Stimulated activated CD4-positive, alpha-beta T cell treated with anti-CD3 and anti-CD28 coated beads, Interleukin-4, amount 100 ng/mL, for 1 hour (primary cell): ENCODE results near the gene KLHDC4.

Source experiments
- DNase-seq: peaks from one replicate; pipeline ENCODE4 v3.0.0-alpha.2; 2020

KLHDC4 gene

DNA sequence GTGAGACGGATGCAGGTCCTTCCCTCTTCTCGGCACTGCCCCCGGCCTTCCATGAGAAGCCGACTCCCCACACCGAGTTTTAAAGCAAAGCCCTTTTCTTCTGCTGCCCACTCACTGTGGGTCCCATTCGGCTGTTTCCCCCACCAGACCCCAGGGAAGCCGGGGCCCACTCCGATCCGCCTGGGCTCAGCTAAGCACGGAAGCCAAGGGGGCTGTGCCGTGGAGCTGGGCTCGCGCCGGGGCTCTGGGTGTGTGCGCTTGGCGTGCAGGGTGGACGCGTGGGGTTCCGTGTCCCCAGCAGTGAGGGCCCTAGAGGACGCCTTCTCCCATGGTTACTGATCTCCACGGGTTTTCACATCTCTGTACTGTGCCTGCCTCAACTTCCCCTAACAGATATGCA, 68.5 kb downstream of the KLHDC4 start:
- DNase-seq = no peak

DNA sequence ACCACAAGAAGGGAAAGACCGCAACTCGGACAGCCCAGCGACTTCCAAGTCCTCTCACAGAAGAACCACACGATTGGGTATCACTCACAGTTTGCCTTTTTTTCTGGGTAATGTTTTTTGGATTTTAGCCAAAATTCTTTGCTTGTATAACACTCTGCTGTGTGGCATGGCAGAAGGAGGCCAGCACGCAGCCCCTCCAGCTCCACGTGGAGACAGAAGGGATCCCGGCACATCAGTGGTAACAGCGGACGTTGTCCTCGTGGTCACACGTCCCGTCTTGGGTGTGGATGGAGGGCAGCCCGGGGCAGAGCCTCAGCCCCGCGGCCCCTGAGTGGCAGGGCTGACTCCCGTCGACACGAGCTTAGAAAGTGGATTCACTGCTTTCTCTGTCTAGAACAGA, 69.1 kb downstream of the KLHDC4 start:
- DNase-seq = no peak

DNA sequence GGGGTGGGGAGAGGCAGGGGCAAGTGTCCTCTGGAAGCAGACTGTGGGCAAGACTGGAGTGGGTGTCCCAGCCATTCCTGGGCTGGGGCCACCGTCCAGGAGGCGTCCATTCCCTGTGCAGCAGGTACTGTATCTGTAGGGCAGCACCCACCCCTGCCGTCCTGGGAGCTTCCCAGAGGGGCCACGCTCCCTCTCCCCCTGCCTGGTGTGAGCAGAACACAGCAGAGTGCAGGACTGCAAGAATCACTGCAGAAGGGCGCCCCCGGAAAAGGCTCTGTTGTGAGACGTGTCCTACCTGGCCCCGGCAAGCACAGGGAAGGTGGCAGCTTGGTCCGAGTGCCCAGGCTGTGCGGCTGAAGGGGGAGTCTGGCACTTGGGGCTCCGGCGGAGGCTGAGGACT, 70.3 kb downstream of the KLHDC4 start:
- DNase-seq = no peak

DNA sequence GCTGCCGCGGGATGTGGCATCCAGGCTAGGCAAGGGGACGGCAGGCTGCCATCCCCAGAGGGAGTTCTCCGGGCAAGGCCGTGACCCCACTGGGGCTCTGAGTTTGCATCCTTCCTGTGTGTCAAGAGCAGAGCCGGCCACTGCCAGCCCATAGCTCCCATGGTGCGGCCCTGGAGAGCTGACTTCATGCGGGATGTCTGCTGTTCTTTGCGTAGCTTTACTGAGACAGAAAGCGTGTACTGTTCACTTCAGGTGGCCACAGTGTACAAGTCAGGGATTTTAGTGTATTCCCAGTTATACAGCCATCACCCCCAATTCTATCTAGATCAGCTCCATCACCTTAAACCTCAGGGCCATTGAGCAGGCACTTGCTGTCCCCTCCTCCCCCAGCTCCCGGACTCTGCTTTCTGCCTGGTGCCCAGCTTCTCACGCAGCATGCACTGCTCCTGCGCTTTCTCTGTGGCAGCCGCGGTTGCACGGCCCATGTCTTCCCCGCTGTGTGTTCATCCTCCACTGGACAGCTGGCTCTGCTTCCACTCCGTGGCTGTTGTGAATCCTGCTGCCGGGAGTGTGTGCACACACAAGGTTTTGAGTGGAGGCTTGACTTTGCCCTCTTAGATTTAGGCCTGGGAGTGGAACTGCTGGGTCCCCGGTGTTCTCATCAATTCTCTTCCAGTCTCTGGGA, 71.2 kb downstream of the KLHDC4 start:
- no peak for DNase-seq

DNA sequence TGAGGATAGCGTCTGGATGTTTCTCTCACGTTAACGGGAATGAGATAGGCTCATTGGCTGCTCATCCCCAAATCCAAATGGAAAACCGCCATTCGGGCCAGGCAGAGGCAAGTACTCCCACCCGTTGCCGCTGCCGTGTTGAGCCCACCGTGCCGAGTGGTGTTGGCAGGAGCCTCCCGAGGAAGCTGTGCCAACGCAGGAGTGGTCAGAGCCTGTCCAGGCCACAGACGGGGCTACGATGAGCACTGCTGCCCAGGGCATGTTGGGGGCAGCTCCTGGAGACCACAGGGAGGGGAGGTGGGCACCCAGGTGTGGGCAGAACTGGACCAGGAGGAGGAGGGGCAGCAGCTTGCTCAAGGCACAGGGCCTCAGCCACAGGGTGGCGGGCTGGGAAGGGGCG, 72.0 kb downstream of the KLHDC4 start:
- no peak for DNase-seq

DNA sequence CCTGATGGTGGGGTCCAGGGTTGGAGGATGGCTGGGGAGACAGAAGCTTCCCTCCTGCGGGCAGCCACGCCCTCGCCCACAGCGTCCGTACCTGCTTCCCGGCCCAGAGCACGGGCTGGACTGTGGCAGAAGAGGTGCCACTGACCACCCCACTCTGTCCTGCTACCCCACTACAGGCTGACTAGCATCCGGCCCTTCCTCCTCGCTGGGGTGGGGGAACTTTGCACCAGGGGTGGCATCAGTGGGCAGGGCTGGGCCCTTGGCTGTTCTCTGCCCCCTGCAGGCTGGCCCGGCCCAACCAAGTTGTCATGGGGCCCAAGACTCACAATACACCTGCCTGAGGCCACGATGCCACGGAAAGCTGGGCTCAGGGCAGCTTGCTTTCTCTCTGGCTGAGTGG, 73.0 kb downstream of the KLHDC4 start:
- DNase-seq = no peak

DNA sequence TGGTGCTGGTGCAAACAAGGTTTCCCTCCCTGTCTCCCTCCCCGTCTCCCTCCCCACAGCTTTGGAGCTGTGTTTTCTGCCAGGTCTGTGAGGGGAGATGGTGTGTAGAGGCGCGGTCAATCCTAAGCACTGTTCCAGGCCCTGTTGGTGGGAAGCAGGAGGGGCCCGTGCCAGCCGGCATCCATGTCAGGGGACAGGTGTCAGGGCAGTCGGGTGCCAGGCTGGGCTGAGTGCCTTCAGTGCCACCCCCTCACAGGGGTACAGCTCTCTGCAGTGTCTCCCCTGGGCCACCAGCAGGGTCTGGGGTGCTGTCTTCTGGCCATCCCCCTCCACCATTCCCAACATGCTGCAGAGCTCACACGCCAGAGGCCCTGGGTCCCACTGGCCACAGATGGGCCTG, 73.6 kb downstream of the KLHDC4 start:
- DNase-seq = no peak

DNA sequence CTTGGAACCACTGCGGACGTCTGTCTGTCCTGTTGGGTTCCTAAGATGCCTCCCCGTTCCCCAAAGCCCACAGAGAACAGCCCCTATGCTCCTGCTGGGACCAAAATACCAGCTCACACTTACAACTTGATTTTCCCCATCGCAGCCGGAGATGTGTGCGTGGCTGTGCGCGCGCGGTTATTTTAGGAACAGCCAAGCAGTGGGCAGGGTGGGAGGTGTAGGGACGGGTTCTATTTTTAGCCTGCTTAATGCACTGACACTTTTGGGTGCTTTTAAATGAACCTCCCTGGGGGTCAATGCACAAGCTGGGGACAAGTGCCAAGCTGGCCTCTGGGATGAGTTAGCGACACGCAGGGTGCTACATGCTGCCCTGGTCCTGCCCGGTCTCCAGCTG, 74.1 kb downstream of the KLHDC4 start:
- no peak for DNase-seq

DNA sequence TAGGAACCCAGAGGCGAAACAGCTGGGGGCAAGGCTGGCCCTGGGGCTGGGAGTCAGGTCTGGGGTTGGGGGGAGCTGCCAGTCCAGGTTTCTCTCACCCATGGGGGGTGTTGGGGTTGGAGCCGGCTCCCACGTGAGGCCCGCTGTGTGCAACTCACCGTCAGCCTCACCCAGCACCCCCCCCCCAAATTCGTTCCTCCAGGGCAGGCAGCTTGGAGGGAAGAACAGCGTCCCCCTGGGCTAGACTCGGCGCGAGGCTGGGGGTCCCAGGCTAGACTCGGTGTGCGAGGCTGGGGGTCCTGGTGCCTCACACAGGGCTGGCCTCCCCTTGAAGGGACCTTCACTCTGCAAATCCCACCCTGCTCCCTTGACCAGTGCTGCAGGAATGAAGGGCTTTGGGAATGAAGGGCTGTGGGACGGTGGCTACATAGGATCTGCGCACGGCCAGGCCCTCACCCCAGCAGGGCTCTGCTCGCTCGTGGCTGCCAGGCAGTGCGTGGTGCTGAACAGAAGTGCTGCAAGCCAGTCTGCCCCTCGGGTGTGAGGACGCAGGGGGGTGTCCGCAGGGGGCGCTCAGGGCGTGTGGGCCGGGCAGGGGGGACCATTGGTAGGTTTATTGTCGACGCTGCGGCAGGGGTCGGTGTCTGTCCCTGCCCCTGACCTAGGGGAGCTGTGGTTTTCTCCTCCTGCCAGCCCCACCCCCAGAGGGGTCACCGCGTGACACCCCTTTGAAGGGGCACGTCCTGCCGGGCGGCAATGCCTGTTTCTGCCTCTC, 74.7 kb downstream of the KLHDC4 start:
- no peak for DNase-seq

DNA sequence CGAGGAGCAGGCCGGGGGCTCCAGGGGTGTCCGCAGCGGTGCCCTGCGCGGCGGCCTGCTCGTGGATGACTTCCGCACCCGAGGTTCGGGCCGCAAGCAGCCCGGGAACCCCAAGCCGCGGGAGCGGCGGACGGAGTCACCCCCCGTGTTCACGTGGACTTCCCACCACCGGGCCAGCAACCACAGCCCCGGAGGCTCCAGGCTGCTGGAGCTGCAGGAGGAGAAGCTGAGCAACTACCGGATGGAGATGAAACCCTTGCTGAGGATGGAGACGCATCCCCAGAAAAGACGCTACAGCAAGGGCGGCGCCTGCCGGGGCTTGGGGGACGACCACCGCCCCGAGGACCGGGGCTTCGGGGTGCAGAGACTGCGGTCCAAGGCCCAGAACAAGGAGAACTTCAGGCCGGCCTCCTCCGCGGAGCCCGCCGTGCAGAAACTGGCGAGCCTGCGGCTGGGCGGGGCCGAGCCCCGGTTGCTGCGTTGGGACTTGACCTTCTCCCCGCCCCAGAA, 75.8 kb downstream of the KLHDC4 start:
- DNase-seq = no peak

DNA sequence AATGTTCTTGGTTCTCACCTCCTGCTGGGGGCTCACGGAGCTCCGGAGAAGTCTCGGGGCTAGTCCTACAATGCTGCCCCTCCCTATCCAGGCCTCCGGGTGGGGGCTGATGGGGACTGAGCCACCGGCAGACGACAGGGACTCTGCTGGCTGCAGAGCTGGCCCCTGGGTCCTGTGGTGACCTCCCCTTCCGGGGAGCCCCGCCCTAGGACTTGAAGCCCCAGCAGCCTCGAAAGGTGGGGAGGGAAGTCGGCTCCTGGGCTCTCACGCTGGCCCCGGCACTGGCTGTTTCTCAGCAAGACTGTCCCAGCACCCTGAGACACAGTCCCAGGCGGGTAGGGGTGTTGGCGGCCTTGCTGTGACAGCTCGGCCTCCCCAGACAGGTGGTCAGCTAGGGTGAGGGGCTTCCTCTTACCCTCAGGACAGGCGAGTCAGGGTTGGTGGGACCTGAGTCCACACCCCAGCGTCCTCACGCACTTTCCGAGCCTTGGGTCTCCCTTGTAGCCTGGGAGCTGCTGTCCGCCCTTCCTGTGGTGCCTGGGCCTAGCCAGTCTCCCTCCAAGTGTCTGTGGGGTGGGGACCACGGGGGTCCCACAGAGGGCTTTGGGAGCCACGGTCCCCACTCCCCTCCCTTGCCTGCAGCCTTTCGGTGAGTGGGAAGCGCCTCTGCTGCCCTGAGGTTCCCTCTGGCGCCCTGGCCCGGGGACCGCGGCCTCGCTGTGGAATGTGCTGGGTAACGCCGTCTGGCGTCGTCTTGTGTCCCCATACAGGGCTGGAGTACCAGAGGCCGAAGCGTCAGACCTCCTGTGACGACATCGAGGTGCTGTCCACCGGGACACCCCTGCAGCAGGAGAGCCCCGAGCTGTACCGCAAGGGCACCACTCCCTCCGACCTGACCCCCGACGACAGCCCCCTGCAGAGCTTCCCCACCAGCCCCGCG, 76.6 kb downstream of the KLHDC4 start:
- no peak for DNase-seq

DNA sequence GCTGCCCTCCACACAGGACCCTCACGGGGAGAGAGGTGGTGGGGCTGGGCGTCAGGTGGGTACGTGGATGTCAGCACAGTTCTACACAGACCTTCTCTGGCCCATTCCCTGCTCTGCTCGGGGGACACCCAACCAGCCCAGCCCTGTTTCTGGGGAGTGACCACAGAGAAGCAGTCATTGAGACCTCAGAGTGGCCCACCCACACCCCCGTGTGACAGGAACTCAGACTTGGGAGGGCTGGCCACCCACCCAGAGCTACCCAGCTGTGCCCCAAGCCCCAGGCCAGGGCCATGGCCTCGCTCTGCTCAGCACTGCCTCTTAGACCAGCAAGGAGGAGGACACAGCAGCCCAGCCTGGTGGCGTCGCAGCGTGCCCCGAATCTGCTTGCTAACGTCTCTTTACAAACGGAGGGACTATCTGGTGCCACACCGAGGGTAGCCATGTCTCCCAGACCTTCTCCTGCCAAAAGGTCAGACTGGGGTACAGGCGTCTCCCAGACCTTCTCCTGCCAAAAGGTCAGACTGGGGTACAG, 77.7 kb downstream of the KLHDC4 start:
- DNase-seq = no peak

DNA sequence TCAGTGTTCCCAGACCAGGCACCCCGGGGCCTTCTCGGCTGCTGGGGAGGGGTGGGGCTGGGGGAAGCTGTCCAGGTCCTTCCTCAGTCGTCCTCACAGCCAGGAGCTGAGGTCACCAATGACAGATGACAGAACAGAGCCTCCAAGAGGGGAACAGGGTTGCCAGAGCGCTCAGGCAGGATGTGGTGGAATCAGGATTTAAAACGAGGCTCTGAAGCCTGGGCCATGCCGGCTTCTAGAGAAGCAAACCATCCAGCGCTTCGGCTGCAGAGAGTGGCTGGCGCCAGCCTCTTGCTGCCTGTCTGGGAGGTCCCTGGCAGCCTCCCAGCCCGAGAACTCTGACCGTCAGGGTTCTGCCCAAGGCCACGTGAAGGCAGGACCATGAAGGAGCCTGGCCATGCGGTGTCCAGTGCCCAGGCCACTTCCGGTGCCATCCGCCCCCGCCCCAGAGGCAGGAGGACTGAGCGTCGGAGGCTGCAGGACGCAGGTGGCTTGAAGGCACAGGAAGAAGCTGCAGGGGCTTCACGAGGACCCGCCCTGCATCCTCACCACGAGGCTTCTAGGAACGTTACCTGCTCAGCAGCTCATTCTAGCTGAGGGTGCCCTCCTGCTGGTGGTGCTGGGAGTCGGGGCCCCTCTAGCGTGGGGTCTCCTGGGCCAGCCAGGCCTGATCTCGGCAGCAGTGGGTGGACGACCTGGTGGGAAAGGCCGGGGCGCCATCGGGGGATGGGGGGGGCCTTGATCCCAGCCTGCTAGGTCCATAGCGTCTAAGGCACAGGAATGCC, 78.5 kb downstream of the KLHDC4 start:
- DNase-seq = no peak

DNA sequence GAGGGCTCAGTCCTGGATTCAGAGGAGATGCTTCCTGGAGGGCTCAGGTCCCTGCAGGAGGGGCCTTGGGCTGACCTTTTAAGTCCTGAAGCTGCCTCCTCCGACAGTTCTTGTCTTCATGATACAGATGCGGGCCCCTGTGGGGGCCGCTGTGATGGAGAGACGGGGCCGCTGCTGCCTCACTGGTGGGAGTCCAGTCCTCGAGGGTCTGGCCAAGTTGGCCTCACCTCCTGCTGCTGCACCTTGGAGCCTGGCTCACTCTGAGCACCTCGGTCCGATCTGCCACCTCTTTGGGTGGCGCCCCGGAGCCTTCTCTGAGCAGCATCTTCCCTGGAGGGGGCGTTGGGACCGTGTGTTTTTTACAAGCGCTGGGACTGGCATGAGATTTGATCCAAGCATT, 79.1 kb downstream of the KLHDC4 start:
- DNase-seq = no peak

DNA sequence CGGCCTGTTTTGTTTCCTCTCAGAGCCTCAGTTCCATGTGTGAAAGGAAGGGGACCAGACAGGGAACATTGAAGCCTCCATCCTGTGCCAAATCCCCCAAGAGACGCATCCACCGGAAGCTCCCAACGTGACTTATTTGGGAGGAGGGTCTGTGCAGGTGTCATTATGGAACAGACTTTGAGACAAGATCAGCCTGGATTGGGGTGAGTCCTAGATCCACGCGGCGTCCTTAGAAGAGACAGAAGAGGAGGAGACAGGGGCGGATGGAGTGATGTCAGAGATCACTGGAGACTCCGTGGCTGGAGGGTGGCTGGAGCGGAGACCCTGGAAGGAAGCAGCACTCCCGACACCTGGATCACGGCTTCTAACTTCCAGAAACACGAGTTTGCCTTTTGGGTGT, 80.0 kb downstream of the KLHDC4 start:
- DNase-seq = no peak

DNA sequence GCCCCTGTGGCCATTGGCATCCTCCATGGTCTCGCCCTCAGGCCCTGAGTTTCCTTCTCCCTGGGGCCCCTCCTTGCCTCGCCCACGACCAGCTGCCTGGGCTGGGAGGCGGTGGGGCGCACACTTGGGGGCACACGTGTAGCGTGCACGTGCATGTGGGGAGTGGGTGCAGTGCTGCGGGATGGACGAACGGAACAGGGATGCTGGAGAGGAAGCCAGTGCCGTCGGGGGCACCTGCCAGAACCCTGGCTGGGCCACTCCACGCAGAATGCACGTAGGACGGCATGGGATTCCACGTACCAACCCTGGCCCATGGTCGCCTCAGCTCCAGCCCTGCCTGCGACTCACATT, 80.4 kb downstream of the KLHDC4 start:
- DNase-seq = no peak

DNA sequence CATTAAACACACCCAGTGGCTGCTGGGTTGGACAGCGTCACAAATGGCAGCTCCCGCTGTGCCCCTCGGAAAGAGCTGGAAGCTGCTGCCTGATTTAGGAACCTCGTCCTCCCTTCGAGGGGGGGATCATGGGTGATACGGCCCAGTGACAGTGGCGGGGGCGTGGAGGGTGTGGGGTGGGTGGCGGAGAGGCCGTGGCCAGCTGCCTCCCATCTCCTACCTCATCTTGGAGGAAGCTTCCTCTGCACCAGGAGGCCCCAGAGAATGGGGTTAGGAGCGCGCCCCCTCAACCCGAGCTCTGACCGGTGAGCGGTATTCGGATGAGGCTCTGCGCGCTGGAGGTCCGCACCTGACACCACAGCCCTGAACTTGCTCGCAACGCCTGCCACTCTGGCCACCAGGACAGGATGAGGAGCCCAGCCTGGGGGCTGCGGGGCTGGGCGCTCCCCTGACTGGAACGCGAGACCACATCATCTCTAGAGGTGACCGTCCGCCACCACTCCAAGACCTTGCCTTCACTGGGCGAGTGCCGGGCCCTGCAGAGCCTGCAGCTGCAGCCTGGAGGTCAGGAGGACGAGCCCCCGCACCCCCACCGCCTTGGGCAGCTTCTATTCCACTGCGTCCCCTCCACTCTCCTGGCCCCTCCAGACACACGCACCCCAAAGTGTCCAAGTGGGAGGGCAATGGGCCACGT, 80.9 kb downstream of the KLHDC4 start:
- no peak for DNase-seq

DNA sequence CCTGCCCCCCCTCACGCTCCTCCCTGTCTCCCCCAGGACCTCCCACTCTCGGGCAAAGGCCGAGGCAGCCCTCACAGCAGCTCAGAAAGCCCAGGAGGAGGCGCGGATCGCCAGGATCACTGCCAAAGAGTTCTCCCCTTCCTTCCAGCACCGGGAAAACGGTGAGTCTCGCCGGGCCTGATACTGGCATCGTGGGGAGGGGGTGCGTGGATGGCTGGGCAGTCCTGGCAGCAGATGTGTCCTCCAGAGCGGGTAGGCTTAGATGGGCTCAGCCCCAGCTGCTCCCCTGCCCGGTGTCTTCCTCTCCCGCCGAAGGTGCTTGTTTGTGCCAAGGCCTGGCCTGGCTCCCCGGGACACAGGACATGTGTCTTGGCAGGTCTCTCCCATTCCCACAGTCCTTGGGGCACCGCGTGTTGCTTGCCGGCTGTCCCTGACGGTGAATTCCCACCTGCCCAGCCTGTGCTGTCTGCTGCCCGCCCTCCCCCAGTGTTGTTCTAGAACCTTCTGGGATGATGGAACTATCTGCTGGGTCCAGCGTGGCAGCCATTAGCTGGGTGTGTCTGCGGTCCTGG, 81.6 kb downstream of the KLHDC4 start:
- no peak for DNase-seq

DNA sequence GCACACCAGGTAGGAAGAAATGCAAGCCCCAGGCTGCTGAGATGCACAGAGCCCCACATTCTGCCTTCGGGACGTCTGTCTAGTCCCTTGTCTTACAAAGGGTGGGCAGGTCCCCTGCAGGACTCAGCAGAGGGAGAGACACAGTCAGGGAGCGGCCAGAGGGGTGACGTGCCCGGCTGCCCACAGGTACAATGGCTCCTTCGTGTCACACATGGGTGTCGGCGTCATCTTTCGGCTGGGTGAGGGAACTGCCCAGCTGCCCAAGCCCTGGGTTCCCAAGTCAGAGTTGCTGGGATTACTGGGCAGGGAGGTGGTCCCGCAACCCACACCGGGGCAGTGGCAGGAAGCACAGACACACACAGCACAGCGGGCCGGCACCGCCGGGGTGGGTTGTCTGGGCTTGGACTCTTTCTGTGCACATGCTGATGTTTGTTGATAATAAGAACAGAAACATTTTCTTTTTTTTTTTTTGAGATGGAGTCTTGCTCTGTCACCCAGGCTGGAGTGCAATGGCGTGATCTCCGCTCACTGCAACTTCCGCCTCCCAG, 82.9 kb downstream of the KLHDC4 start:
- DNase-seq = no peak

DNA sequence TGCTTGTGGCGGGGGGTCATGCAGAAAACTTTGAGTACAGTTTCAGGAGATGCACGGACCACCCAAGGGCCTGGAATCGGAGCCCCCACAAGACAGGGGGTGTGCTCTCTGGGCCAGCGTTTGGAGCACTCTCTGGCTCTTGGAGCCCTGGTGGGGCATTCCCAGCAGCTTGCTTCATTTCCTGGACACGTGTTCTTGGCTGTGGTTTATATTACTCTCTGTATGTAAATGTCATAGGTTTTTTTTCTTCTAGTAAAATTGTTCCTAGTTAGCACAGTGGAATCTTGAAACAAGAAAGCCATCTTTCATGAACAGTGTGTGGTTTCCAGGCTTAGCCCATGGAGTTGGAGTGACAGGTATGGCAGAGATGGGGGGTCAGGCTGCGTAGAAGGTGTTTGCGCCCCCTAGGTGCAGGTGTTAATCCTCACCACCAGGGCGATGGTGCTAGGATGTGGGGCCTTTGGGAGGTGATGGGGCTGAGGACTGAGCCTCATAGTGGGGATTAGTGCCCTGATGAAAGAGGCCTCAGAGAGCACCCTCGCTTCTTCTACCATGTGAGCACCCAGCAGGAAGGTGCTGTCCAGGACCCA, 83.7 kb downstream of the KLHDC4 start:
- DNase-seq = no peak
